HG03469 (cell line): Measurements from ENCODE around the gene LENG8.

Source experiments
- ATAC-seq: cut with Tn5 transposase; IDR thresholded peaks from one replicate; pipeline ENCODE4 v1.9.1; 2021; ENCODE audit warnings: mild to moderate bottlenecking, moderate library complexity, moderate number of reproducible peaks; ENCODE audit not compliant: unreplicated experiment

LENG8 gene

DNA sequence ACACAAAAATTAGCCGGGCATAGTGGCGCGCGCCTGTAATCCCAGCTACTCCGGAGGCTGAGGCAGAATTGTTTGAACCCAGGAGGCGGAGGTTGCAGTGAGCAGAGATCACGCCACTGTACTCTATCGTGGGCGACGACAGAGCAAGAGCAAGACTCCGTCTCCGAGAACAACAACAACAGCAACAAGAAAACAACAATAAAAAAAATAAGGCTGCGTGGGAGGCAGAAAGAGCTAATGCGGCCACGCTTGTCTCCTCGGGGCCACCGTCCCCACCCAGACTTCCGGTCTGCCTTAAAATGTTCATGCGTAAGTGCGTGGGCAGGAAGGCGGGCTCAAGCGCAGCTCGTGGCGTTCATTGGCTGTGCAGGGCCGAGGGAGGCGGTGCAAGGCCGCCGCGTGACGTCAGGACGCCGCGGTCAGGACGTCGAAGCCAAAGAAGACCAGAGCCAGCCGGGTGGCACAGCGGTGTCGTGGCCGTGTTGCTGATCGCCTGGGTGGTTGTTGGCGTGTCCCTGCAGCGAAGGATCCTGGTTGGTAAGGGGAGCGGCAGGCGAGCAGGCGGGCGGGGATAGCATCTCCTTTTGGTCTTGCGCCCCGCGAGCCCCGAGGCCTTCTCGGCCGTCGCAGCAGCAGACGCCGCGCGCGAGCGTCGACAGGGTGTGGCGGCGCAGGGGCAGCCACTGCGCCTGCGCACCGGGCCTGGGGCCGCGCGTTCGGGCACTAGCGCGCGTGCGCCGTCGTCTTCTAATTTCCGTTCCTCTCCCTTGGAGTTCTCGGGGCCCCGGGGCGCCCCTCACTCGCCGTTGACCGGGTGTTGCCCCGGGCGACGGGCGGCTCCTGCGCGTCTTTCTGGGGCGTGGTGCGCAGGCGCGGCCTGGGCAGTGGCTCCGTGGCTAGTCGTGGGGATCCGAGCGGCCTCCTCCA lies at the start of gene LENG8:
Gene LENG8 (plus strand): TSS at position 426 of the 927 bp plus-strand sequence. CDS start 2,146 bp downstream, outside the sequence.
- ATAC-seq = peak; percentile 59

DNA sequence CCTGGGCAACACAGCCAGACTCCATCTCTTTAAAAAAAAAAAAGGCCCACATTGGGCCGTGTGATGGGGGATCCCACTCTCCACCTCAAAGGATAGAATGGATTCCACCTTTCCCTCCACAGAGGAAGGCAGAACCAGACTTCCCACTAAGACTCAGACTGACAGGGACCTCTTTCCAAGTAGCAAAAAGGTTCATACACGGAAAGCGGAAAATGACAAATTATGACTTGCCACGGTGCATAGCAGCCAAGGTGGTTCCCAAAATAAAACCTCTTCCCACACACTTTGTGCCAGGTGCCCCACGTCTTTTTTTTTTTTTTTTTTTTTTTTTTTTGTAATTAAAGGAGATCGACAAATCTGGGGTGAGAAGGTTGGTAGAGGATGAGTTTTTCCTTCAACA lies 48.1 kb upstream of the LENG8 start:
- no peak for ATAC-seq

DNA sequence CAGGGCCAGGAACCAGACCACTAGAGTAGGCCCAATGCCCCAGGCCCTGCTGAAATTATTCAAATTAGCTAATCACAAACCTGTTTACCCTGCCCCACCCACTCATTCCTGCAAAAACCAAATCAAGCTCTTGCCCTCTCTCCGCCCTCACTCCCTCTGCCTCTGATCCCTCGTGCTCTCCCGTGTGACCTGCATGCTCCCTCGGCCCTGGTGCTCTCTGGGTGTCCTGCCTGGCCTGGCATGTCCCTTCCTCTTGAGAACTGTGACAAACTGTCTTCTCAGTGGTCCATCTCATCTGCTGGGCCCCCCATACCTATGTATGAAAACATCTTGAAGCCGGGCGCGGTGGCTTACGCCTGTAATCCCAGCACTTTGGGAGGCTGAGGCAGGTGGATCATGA lies 45.9 kb upstream of the LENG8 start:
- no peak for ATAC-seq

DNA sequence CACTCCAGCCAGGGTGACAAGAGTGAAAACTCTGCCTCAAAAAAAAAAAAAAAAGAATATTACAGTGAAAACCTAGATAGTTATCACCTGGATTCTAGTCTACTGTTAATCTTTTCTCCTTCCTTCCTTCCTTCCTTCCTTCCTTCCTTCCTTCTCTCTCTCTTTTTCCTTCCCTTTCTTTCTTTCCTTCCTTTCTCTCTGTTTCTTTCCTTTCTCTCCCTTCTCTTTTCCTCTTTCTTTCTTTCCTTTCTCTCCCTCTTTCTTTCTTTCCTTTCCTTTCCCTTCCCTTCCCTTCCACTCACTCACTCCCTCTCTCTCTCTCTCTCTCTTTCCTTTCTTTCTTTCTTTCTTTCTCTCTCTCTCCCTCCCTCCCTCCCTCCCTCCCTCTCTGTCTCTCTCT lies 43.4 kb upstream of the LENG8 start:
- no peak for ATAC-seq

DNA sequence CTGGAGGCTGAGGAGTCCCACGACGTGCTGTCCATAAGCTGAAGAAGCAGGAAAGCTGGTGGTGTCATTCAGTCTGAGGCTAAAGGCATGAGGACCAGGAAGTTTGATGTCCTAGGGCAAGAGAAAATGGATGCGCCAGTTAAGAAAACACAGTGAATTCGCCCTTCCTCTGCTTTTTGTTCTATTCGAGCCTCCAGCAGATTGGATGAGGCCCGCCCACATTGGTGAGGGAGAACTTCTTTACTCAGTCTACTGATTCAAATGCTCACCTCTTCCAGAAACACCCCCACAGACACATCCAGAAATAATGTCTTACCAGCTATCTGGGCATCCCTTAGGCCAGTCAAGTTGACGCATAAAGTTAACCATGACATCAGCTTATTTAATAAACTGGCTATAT lies 41.2 kb upstream of the LENG8 start:
- no peak for ATAC-seq

DNA sequence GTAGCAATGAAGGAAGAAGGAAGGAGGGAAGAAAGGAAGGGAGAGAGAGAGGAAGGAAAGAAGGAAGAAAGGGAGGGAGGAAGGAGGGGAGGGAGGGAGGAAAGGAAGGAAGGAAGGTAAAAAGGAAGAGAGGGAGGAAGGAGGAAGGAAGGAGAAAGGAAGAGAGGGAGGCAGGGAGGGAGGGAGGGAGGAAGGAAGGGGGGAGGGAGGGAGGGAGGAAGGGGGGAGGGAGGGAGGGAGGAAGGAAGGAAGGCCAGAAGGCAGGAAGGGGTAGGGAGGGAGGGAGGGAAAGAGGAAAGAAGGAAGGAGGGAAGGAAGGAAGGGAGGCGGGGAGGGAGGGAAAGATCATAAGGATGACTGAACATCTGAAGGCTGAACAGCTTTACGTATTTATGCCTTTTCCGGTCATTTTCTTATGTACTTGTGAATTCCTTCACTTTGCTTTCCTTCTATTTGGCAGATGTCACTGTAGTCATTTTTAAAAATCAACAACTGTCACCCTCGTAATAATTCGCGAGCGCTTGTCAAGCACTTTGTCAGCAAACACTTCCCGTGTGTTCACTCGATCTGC lies 40.5 kb upstream of the LENG8 start:
- ATAC-seq = no peak

DNA sequence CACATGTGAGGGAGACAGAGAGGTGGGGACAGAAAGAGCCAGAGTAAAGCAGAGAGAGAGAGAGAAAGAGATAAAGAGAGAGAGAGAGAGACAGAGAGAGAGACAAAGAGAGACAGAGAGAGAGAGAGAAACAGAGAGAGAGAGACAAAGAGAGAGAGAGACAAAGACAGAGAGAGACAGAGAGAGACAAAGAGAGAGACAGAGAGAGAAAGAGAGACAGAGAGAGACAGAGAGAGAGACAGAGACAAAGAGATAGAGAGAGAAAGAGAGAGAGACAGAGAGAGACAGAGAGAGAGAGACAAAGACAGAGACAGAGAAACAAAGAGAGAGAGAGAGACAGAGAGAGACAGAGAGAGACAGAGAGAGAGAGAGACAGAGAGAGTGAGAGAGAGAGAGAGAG lies 38.0 kb upstream of the LENG8 start:
- ATAC-seq = no peak

DNA sequence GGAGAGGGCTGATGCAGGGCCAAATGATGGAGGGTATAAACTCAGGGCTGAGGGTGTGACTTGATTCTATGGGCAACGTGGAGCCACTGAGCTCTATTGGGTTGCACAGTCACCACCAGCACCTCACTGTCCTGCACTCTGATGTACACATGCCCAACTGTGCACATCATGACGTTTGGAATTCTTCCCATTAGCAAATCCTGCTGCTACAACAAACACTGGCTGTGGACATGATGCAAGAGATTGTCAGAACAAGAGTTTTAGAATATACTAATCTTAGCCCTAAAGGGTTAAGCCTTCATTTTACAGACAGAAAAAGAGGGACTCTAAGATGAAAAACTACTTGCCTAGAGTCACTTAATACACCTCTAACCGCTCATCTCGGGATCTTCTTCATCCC lies 36.1 kb upstream of the LENG8 start:
- no peak for ATAC-seq

DNA sequence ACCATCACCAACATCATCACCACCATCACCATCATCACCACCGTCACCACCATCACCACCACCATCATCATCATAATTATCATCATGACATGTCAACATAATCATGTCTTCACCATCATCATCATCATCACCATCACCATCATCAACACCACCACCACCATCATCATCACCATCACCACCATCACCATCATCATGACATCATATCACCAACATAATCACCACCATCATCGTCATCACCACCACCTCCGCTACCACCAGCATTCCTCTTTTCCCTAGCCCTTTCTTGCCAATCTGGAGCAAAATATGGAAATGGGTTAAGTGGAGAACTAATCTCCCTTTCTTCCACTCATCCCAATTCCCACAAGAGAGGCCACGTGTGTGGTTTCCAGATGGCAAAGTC lies 34.8 kb upstream of the LENG8 start:
- ATAC-seq = no peak

DNA sequence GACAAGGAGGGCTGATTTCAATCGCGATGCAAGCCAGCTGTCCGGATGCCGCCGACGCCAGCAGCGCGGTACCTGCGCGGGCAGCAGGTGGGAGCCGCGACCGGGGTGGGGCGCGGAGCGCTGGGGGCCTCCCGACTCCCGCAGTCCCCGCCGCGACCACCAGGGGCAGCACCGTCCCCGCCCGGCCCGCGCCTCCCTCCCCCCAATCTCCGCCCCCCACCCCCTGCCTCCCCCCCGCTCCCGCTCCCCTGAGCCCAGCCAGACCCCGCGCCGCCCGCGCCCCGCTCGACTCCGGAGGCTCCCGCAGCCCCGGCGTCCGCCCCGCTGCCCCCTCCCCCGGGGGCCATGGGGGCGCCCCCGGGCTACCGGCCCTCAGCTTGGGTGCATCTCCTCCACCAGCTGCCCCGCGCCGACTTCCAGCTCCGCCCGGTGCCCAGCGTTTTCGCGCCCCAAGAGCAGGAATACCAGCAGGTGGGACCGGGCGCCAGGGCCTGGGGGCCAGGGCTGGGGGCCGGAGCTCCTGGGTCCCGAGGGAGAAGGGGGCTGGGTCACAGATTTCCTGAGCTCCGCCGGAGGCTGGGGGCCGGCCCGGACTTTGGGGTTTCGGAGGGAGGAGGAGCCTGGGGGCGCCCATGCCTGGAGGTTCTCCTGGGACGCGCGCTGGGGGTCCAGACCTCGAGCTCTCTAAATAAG lies 33.6 kb upstream of the LENG8 start, which contains the start of gene TTYH1:
Gene TTYH1 (plus strand): TSS at position 257 of the 693 bp plus-strand sequence. CDS start 89 bp downstream, at position 346.
- ATAC-seq = no peak

DNA sequence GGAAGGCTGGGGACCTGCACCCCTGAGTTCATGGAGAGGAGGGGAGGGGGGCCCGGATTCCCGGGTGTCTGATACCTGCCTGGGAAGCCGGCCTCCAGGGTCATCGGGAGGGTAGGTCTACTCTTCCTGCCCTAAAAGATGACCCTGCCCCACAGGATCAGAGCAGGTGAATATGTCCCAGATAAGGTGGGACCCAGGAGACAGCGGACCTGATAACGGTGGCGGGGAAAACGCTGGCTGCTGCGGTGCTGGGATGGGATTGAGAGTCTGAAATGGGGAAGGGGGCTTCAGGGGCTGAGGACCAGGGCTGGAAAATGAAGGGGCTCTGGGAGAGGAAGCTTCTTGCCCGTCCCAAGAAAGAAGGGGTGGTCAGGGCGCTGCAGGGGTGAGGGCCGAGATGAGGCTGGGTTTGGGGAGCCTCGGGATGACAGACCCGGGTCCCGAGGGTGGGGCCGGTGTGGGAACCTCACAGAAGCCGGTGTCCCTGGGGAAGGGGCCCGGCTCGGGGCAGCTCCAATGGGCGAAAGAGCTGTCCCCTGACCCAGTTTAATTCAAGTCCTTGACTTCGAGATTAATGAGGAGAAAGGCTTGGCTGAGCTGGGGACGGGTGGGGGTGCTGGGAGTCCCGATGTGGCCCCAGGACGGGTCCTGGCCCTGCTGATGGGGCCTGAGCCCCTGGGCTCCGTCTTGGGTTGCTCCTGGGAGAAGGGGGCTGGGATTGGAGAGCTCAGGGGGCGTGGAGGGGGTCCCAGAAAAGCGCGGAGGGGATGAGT lies 32.9 kb upstream of the LENG8 start:
- ATAC-seq = no peak

DNA sequence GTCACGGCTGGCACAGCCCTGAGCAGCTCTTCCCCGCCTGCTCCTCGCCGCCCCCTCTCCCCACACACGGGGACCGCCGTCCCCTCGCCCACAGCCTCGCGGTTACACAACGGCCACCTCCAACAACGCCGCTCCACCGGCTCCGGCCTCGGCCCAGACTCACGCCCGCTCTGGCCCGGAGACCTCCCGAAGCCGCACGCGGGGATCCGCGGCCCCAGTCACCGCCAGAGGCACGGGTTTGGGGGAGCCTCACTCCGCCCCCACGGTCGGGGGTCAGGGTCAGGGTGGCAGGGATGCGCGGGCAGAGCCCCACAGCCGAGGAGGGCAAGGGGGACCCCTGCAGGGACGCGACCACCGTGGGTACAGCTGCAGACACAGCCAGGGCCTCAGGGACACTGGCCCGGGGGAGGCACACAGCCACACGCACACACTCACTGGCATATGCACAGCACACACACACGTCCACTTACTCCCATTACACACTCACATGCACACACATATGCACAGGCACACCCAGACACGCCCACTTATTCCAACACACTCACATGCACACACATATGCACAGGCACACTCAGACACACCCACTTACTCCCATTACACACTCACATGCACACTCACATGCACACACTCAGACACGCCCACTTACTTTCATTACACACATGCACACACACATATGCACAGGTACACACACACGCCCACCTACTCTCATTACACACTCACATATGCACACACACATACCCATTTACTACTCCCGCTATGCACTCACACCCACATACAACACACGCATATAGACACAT lies 32.1 kb upstream of the LENG8 start:
- no peak for ATAC-seq

DNA sequence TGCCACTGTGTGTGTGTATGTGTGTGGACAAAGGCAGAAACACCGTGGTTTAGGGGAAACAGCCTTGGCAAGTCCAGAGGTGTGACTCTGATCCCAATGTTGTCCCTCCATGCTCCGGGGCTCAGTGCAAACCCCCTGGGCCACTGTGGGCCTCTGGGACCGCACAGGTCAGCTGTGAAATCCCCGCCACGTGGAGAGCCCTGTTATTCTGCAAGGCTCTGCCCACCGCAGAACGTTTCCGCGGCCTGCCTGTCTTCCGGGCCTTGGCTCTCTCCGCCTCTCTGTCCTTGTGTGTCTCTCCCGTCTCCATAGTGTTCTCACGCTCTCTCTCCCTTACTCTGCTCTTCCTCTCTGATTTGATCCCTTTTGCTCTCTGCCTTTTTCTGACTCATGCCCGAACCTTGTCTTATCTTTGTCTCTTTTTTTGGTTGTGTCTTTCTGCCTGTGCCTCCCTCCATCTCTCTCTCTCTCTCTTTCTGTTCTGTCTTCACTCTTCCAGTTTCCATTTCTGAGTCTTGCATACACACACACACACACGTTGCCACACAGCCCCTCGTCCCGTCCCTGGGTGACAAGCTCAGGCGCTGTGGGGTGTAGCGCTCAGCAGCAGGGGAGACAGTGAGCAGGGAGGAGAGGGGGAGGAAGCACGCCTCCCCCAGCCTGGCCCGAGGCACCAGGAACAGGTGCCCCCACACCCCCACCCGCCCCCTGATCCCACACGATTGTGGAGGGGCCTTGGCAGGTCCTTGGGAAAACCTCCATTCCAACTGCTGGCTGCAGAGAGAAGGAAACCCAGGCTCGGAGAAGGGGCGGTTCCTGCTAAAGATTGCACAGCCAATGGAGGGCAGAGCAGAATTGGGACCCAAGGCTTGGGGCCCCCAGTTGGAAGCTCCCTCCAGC lies 30.7 kb upstream of the LENG8 start:
- no peak for ATAC-seq

DNA sequence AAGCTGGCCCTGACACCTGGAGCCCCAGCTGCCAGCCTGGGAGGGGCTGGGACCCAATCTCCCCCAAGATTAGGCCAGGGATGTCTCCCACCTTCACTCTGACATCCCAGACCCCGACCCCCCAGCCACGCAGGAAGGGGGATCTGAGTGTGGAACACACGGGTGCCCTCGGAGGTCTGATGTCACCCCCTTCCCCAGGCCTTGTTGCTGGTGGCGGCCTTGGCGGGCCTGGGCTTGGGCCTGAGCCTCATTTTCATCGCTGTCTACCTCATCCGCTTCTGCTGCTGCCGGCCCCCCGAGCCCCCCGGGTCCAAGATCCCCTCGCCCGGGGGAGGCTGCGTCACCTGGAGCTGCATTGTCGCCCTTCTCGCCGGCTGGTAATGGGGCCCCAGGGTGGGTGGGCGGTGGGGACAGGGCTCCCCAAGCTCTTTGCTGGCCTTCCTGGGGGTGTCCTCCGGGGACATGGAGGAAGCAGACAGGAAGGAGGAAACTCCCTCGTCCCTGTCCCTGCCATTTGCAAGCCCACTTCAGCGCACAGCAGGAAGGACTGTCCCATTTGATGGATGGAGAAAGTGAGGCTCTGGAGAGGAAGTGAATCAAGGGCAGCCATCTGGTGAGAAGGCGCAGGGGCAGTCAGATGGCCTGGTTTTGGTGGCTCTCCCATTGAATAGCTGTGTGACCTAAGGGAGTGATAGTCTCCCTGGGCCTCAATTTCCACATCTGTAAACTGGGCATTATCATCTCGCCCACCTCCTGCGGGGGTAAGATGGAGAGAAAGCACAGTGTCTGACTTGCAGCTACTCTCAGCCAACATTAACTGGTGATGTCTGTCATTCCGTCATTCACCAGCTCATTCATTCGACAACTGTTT lies 29.8 kb upstream of the LENG8 start:
- no peak for ATAC-seq

DNA sequence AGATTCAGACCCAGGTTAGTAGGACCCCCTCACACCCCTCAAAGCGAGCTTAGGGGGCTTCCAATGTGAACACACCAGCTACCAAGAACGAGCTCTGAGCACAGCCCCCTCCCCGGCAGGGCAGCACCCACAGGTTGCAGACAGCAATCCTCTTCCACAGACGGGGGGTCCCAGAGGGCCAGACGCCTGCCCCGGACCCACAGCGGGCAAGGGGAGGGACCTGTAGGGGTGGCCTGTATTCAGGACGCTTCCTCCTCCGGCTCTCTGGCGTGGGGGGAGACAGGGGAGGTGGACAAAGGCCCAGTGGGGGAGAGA lies 29.0 kb upstream of the LENG8 start:
- no peak for ATAC-seq

DNA sequence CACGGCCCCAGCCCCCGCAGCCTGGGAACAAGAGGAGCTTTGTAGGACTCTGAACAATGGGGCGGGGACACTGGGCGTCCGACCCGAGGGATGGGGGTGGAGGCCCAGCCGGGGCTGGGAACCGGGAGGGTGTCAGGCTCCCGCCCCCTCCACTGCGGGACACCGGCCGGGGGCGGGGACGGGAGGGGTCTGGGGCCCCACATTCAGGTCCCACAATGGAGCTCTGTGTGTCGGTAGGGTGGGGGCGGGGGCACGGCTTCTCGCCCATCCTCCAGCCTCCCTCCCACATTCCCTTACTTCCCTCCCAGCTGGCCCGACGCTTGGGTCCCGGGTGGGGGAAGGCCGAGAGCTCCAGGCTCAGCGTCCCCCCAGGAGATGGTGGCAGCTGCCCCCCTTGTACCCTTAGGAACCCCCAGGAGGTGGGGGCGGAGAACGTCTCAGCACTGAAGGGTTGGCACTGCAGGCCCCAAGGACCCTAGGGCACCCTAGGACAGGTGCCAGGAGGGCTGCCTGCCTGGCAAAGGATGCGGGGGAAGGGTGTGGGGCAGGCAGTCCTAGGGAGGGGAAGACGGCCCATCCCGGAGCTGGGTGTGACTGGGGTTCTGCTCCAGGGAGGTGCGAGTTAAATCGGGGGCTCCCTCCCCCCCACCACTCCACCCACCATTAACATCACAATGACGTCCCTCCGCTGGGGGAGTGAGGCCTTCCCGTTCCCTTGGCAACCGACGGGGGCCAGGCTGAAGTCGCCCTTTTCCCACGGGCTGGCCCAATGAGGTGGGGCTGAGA lies 28.4 kb upstream of the LENG8 start:
- ATAC-seq = no peak

DNA sequence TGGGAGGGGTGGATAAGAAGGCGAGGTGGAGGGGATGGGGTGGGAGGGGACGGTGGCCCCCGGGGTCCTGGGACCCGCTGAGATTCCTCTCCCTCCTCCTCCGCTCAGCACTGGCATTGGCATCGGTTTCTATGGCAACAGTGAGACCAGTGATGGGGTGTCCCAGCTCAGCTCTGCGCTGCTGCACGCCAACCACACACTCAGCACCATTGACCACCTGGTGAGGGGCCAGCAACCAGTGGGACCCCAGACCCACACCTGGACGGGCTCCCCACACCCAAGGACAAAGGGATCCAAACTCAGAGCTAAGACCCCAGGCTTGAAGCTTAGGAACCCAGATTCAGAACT lies 27.9 kb upstream of the LENG8 start:
- ATAC-seq = no peak

DNA sequence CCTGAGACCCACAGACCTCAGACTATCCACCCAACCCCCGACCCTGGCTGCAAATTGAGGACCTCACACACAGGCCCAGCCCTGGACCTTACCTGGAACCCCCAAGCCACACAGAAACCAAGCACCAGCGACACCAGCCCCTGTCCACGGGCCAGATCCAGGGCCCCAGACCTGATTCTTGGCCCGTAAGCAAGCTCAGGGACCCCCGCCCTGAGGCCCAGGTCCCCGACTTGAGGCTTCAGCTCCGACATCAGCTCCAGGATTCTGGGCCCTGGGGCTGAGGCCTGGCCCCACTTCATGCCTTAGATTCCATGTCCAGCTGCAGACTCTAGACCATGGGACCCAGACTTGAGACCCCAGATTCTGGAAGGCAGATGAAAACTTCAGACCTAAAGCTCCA lies 27.5 kb upstream of the LENG8 start:
- ATAC-seq = no peak
